Lung (tissue), 12 donors: ENCODE results near the gene MYDGF. TPM values are rescaled to one million over a fixed set of nuclear protein-coding genes. Genes with fewer than 3 reads are reported as not detected.

Experiments
- ATAC-seq: fragments of 200-7000 bp; cut with Tn5 transposase; one replicate; pipeline ENCODE4 v1.9.1; 2020; ENCODE audit warnings: moderate number of reproducible peaks; ENCODE audit not compliant: insufficient read depth, low FRiP score
- DNase-seq, 3 donors: peaks; one replicate each; pipeline ENCODE4 v3.0.0-alpha.2; 2013 to 2017
- H3K27ac ChIP-seq, 2 donors: one replicate each; pipeline ENCODE4 v1.5.1; 2013; ENCODE audit warnings: mild to moderate bottlenecking in 2 of 2, moderate library complexity in 2 of 2, control low read depth in 1 of 2, inconsistent platforms in 1 of 2, low read depth in 1 of 2, low read length in 1 of 2
- H3K27me3 ChIP-seq, 3 donors: one replicate each; pipeline ENCODE4 v1.5.1; 2013; ENCODE audit warnings: low read length in 2 of 3; ENCODE audit not compliant: control insufficient read depth in 3 of 3, insufficient read depth in 3 of 3
- H3K36me3 ChIP-seq, 4 donors: one replicate each; pipeline ENCODE4 v1.5.1; 2013; ENCODE audit warnings: low read length in 4 of 4, mild to moderate bottlenecking in 1 of 4, moderate library complexity in 1 of 4; ENCODE audit not compliant: control insufficient read depth in 4 of 4, insufficient read depth in 4 of 4
- H3K4me1 ChIP-seq, 5 donors: one replicate each; pipeline ENCODE4 v1.5.1; 2013; ENCODE audit warnings: low read length in 5 of 5, mild to moderate bottlenecking in 2 of 5, moderate library complexity in 1 of 5; ENCODE audit not compliant: control insufficient read depth in 5 of 5, insufficient read depth in 5 of 5
- H3K4me3 ChIP-seq: one replicate; pipeline ENCODE4 v1.5.1; 2013; ENCODE audit warnings: mild to moderate bottlenecking, control low read depth, moderate library complexity
- H3K9ac ChIP-seq, 2 donors: one replicate each; pipeline ENCODE4 v1.5.1; 2013; ENCODE audit warnings: low read length in 2 of 2, control low read depth in 1 of 2; ENCODE audit not compliant: insufficient read depth in 1 of 2
- H3K9me3 ChIP-seq, 4 donors: one replicate each; pipeline ENCODE4 v1.5.1; 2013; ENCODE audit warnings: low read length in 3 of 4, mild to moderate bottlenecking in 1 of 4, moderate library complexity in 1 of 4; ENCODE audit not compliant: control insufficient read depth in 4 of 4, insufficient read depth in 3 of 4
- CTCF ChIP-seq: IDR thresholded peaks from 2 replicates; pipeline ENCODE4 v1.5.1; 2012; ENCODE audit warnings: mild to moderate bottlenecking; ENCODE audit errors: control extremely low read depth, extremely low read depth
- WGBS, 2 donors: extraction: QIAGEN DNeasy Blood & Tissue Kit; methylation state at CpG; one replicate each; pipeline ENCODE4 v1.1.7; 2013; 5-methylcytosine and 5-hydroxymethylcytosine counted together
- polyA plus RNA-seq, 2 donors: library from polyadenylated mRNA; stranded (reverse); fragments of 200-250 nt; gene quantifications; one replicate each; pipeline ENCODE4 v1.2.1, GENCODE V29; 2013
- total RNA-seq, 2 donors: library from RNA; depleted of rRNA in 1 of 2; stranded (reverse); fragments of >200 nt in 1 of 2; gene quantifications; one replicate each; pipeline ENCODE4 v1.2.1, GENCODE V29; 2014 to 2021
- donor health status: control.
- donor health status: control.
- donor health status: Bipolar disorder and iron deficiency.
- donor health status: healthy.
- donor health status: DM: yes; HTN: yes; CAD: no.

The MYDGF gene
- total and polyA plus RNA-seq, 4 donors, result 70.4 to 280 (median 142) TPM

- Histone ChIP-seq H3K9me3 (no peaks in the 10 kb centered on the region), H3K9ac (no peak overlapping the region), H3K36me3 (peaks cover 0 to 3% (median 0%) of the 10 kb centered on the region in 4 donors), H3K27ac (no peak overlapping the region), H3K4me1 (peaks cover 0 to 9% (median 0%) of the 10 kb centered on the region in 5 donors), H3K27me3 (no peaks in the 10 kb centered on the region), H3K4me3 (no peak overlapping the region)
- 78 to 90% methylated on average over 14 of the region's 14 CpGs for WGBS, 2 donors
- DNase-seq (no peak), ATAC-seq (no peak)
- TF ChIP-seq CTCF, result no peak
Observed at GRCh38 chr19:4641132-4641531, 29.0 kb downstream of the MYDGF start.

GRCh38 chr19:4640247-4641000 lies 29.7 kb downstream of the MYDGF start:
- H3K9me3 ChIP-seq, result no peaks in the 10 kb centered on the region
- TF ChIP-seq CTCF, result no peak
- H3K9ac ChIP-seq, result no peak overlapping the region
- peak overlapping the region in 1 of 2 donors; percentile 66 for H3K27ac ChIP-seq
- WGBS, 2 donors, result 72 to 76% methylated on average over 17 of the region's 17 CpGs
- H3K27me3 ChIP-seq, result no peaks in the 10 kb centered on the region
- H3K36me3 ChIP-seq, result peaks cover 0 to 3% (median 0%) of the 10 kb centered on the region in 4 donors
- peak overlapping the region; percentile 78 for H3K4me3 ChIP-seq
- ATAC-seq, result no peak
- H3K4me1 ChIP-seq, result peaks cover 0 to 13% (median 0%) of the 10 kb centered on the region in 5 donors
- no peak for DNase-seq

GRCh38 chr19:4639531-4640246 lies 30.5 kb downstream of the MYDGF start:
- WGBS, 2 donors, result 9 to 12% methylated on average over 27 to 39 of the region's 39 CpGs
- DNase-seq (peak in 2 of 3 donors; percentile 23 to 35), ATAC-seq (no peak)
- Histone ChIP-seq H3K4me3 (peak overlapping the region; percentile 78), H3K9me3 (no peaks in the 10 kb centered on the region), H3K27ac (peak overlapping the region in 1 of 2 donors; percentile 66), H3K27me3 (no peaks in the 10 kb centered on the region), H3K4me1 (peaks cover 0 to 13% (median 0%) of the 10 kb centered on the region in 5 donors), H3K36me3 (peaks cover 0 to 3% (median 0%) of the 10 kb centered on the region in 4 donors), H3K9ac (peak overlapping the region; percentile 32 to 46)
- TF ChIP-seq CTCF, result no peak
